Ishikawa (cell line): ENCODE measurements around the gene CALN1.

Source experiments
- CEBPB ChIP-seq: IDR thresholded peaks from 2 replicates; pipeline ENCODE4 v1.6.1; 2012
- CREB1 ChIP-seq: IDR thresholded peaks from 2 replicates; pipeline ENCODE4 v1.6.1; 2012; ENCODE audit warnings: low read depth
- EGR1 ChIP-seq: IDR thresholded peaks from 2 replicates; pipeline ENCODE4 v1.6.1; 2012
- EP300 ChIP-seq: IDR thresholded peaks from 2 replicates; pipeline ENCODE4 v1.6.1; 2012; ENCODE audit warnings: borderline replicate concordance
- FOXM1 ChIP-seq: IDR thresholded peaks from 2 replicates; pipeline ENCODE4 v1.6.1; 2012; ENCODE audit warnings: low read depth, borderline replicate concordance
- NFIC ChIP-seq: IDR thresholded peaks from 2 replicates; pipeline ENCODE4 v1.6.1; 2012
- RAD21 ChIP-seq: IDR thresholded peaks from 2 replicates; pipeline ENCODE4 v1.6.1; 2012; ENCODE audit warnings: low read depth
- TAF1 ChIP-seq: IDR thresholded peaks from 2 replicates; pipeline ENCODE4 v1.6.1; 2012; ENCODE audit warnings: low read depth, mild to moderate bottlenecking
- TCF12 ChIP-seq: IDR thresholded peaks from 2 replicates; pipeline ENCODE4 v1.6.1; 2012; ENCODE audit warnings: low read depth
- TEAD4 ChIP-seq: IDR thresholded peaks from 2 replicates; pipeline ENCODE4 v1.6.1; 2012
- YY1 ChIP-seq: IDR thresholded peaks from 2 replicates; pipeline ENCODE4 v1.6.1; 2012; ENCODE audit warnings: low read depth
- ZBTB7A ChIP-seq: IDR thresholded peaks from 2 replicates; pipeline ENCODE4 v1.6.1; 2012; ENCODE audit warnings: low read depth
- TF ChIP-seq, protein P1 (sequence below): IDR thresholded peaks from 2 replicates; pipeline ENCODE4 v1.6.1; 2012
- TF ChIP-seq, protein P2 (sequence below): IDR thresholded peaks from 2 replicates; pipeline ENCODE4 v1.6.1; 2012; ENCODE audit warnings: low read depth, mild to moderate bottlenecking
- TF ChIP-seq, protein P3 (sequence below): IDR thresholded peaks from 2 replicates; pipeline ENCODE4 v1.6.1; 2012

CALN1 gene

DNA sequence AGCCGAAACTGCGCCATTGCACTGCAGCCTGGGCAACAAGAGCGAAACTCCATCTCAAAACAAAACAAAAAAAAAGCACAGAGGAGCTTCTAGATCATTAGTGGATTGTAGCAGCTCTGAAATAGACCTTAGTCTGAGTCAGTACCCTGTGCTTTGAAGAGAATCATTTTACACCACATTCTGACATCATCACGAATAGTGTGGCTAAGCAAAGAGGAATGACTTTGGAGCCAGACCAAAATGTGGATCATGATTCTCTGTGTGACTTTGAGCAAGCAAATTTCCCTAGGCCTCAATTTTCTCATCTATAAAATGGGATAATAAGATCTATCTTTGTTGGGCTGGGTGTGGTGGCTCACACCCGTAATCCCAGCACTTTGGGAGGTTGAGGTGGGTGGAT is 618.9 kb downstream of the CALN1 start:
- TF ChIP-seq FOXM1 (no peak), TAF1 (no peak), RAD21 (no peak), EGR1 (no peak), CREB1 (no peak), TEAD4 (no peak), YY1 (no peak), ZBTB7A (no peak), CEBPB (no peak)
- TF ChIP-seq, protein P1, sequence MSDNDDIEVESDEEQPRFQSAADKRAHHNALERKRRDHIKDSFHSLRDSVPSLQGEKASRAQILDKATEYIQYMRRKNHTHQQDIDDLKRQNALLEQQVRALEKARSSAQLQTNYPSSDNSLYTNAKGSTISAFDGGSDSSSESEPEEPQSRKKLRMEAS: no peak

DNA sequence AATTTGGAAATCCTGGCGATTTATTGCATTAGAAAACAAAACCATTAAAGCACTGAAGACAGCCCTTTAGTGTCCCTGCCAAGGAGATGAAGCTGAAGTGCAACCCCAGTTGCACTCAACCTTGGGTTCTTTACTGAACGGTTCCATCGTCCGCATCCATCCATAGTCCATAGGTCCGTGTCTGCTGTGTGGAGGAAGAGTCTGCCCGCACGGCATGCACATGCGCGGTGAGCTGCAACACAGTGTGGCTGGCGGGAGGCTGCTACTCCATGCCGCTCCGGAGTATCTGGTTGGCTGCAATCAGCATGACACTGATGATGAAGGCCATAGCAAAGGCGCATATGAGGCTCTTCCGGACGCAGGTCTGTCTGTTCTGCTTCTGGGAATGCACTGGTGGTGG is 624.6 kb downstream of the CALN1 start:
- TF ChIP-seq ZBTB7A (no peak), CREB1 (no peak), FOXM1 (no peak)
- TF ChIP-seq, protein P2, sequence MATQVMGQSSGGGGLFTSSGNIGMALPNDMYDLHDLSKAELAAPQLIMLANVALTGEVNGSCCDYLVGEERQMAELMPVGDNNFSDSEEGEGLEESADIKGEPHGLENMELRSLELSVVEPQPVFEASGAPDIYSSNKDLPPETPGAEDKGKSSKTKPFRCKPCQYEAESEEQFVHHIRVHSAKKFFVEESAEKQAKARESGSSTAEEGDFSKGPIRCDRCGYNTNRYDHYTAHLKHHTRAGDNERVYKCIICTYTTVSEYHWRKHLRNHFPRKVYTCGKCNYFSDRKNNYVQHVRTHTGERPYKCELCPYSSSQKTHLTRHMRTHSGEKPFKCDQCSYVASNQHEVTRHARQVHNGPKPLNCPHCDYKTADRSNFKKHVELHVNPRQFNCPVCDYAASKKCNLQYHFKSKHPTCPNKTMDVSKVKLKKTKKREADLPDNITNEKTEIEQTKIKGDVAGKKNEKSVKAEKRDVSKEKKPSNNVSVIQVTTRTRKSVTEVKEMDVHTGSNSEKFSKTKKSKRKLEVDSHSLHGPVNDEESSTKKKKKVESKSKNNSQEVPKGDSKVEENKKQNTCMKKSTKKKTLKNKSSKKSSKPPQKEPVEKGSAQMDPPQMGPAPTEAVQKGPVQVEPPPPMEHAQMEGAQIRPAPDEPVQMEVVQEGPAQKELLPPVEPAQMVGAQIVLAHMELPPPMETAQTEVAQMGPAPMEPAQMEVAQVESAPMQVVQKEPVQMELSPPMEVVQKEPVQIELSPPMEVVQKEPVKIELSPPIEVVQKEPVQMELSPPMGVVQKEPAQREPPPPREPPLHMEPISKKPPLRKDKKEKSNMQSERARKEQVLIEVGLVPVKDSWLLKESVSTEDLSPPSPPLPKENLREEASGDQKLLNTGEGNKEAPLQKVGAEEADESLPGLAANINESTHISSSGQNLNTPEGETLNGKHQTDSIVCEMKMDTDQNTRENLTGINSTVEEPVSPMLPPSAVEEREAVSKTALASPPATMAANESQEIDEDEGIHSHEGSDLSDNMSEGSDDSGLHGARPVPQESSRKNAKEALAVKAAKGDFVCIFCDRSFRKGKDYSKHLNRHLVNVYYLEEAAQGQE: no peak
- TF ChIP-seq, protein P1: no peak

DNA sequence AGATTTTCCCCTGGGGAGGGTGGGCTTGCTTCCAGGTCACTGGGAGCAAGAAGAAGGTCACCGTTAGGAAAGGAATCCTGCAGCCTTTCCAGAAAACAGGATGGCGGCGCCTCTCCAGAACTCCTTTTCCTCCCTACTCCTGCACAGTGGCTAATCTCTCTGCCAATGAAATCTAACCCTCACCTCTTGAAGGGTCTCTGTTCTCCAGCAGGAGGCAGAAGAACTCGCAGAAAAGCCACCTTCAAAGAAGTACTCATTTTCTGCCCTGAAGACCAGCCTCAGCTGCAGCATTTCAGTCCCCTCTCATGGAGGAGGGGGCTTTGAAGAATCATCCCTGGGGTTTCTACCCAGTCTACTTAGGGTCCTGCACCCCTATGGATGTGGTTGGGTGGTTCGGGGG is 626.9 kb downstream of the CALN1 start:
- no peak for TF ChIP-seq TEAD4
- TF ChIP-seq, protein P1: no peak
- no peak for TF ChIP-seq CREB1
- no peak for TF ChIP-seq ZBTB7A
- no peak for TF ChIP-seq EGR1
- no peak for TF ChIP-seq TCF12
- no peak for TF ChIP-seq CEBPB
- no peak for TF ChIP-seq EP300
- no peak for TF ChIP-seq NFIC
- TF ChIP-seq TAF1: no peak
- no peak for TF ChIP-seq FOXM1
- no peak for TF ChIP-seq RAD21
- TF ChIP-seq, protein P3, sequence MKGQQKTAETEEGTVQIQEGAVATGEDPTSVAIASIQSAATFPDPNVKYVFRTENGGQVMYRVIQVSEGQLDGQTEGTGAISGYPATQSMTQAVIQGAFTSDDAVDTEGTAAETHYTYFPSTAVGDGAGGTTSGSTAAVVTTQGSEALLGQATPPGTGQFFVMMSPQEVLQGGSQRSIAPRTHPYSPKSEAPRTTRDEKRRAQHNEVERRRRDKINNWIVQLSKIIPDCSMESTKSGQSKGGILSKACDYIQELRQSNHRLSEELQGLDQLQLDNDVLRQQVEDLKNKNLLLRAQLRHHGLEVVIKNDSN: no peak
- TF ChIP-seq, protein P2: no peak
- TF ChIP-seq YY1: no peak

DNA sequence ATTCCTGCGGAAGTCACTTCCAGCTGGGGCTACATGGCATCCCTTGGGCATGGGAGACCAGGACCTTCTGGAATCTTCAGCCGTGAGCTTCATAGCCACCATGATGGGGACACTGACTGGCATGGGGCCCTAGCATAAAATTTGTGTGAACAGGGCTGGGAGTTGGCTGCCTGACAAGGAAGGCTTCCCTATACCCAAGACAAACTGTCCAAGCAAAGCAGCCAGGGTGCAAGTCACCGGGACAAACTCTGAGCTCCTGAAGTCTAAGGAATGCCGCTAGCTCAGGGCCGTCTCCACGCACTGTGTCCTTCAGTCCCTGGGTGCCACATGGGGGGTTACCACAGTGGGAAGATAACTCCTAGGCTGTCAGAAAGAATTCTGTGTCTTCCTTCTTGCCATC is 627.4 kb downstream of the CALN1 start:
- no peak for TF ChIP-seq TEAD4

DNA sequence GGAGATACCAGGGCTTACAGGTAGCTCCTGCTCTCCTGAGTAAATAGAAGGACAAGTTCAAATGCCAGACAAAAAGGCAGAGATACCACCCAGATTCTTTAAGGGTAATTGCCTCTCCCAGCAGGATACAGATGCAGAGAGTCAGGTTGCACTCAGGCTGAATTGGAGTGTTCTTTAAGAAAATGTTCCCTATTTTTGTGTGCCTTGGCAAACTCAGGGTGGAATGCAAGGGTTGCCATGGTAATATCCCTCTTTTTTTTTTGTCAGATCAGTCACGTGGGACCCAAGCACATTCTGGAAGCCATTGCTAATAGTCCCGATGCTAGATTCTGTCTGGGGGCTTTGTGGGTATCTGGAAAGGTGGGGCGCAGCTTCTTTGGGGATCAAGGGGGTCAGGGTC is 628.0 kb downstream of the CALN1 start:
- TF ChIP-seq EGR1: no peak
- TF ChIP-seq, protein P1: no peak
- TF ChIP-seq, protein P2: no peak
- TF ChIP-seq ZBTB7A: no peak
- no peak for TF ChIP-seq CEBPB
- TF ChIP-seq CREB1: no peak
- no peak for TF ChIP-seq EP300
- no peak for TF ChIP-seq YY1
- TF ChIP-seq FOXM1: no peak
- no peak for TF ChIP-seq TAF1
- TF ChIP-seq TCF12: no peak
- TF ChIP-seq TEAD4: no peak
- no peak for TF ChIP-seq NFIC
- TF ChIP-seq RAD21: no peak
